Astrocyte (in vitro differentiated cells and primary cell): ENCODE data around the gene KRTAP12-2. TPM values are rescaled to one million over a fixed set of nuclear protein-coding genes. Genes with fewer than 3 reads are reported as not detected.
"Not testable (repeated sequence)": the region's sequence is repeated elsewhere in the genome, so short reads cannot be mapped to it uniquely, and the experiment has no call there.

ENCODE experiments used
- DNase-seq: peaks from one replicate; pipeline ENCODE4 v3.0.0-alpha.2; 2010; ENCODE audit warnings: low read depth
- FAIRE-seq: peaks from 2 replicates; lab custom pipeline; 2011; peaks lifted over from hg19 to GRCh38; lab: Jason Lieb, UNC
- H2AFZ ChIP-seq: 2 replicates; pipeline ENCODE4 v1.6.0; 2012; ENCODE audit warnings: low read depth, low read length, inconsistent platforms
- H3K27ac ChIP-seq: 2 replicates; pipeline ENCODE4 v1.5.1; 2011; ENCODE audit warnings: low read depth, low read length, inconsistent platforms
- H3K27me3 ChIP-seq: 2 replicates; pipeline ENCODE4 v1.6.0; 2011; ENCODE audit warnings: low read length, inconsistent platforms; ENCODE audit not compliant: insufficient read depth
- H3K36me3 ChIP-seq: 2 replicates; pipeline ENCODE4 v1.5.1; 2011; ENCODE audit warnings: low read length, inconsistent platforms; ENCODE audit not compliant: insufficient read depth
- H3K4me1 ChIP-seq: 2 replicates; pipeline ENCODE4 v1.5.1; 2011; ENCODE audit warnings: low read length, inconsistent platforms; ENCODE audit not compliant: insufficient read depth
- H3K4me2 ChIP-seq: 2 replicates; pipeline ENCODE4 v1.6.0; 2012; ENCODE audit warnings: low read length, inconsistent platforms
- H3K4me3 ChIP-seq: 2 replicates; pipeline ENCODE4 v1.5.1; 2011; ENCODE audit warnings: low read depth, mild to moderate bottlenecking, low read length, inconsistent platforms; ENCODE audit not compliant: insufficient read depth
- H3K79me2 ChIP-seq: 2 replicates; pipeline ENCODE4 v1.6.0; 2012; ENCODE audit warnings: mild to moderate bottlenecking, low read length, inconsistent platforms; ENCODE audit not compliant: insufficient read depth
- H3K9ac ChIP-seq: 2 replicates; pipeline ENCODE4 v1.6.0; 2012; ENCODE audit warnings: mild to moderate bottlenecking, low read length, inconsistent platforms
- H3K9me3 ChIP-seq: 2 replicates; pipeline ENCODE4 v1.5.1; 2012; ENCODE audit warnings: low read depth, mild to moderate bottlenecking, low read length, inconsistent platforms; ENCODE audit not compliant: insufficient read depth
- H4K20me1 ChIP-seq: 2 replicates; pipeline ENCODE4 v1.6.0; 2012; ENCODE audit warnings: low read length, inconsistent platforms; ENCODE audit not compliant: insufficient read depth
- H3K27ac Mint-ChIP-seq: one replicate; pipeline ENCODE4 v1.8.0; 2021; ENCODE audit warnings: mild to moderate bottlenecking, mixed read lengths; ENCODE audit not compliant: unreplicated experiment
- H3K27me3 Mint-ChIP-seq: one replicate; pipeline ENCODE4 v1.8.0; 2021; ENCODE audit warnings: low read depth, mixed read lengths; ENCODE audit not compliant: unreplicated experiment
- H3K36me3 Mint-ChIP-seq: one replicate; pipeline ENCODE4 v1.8.0; 2021; ENCODE audit warnings: low read depth, mixed read lengths; ENCODE audit not compliant: unreplicated experiment
- H3K4me1 Mint-ChIP-seq: one replicate; pipeline ENCODE4 v1.8.0; 2021; ENCODE audit warnings: low read depth, mixed read lengths; ENCODE audit not compliant: unreplicated experiment
- H3K4me3 Mint-ChIP-seq: one replicate; pipeline ENCODE4 v1.8.0; 2021; ENCODE audit warnings: mild to moderate bottlenecking, moderate library complexity, mixed read lengths; ENCODE audit not compliant: unreplicated experiment
- H3K9me3 Mint-ChIP-seq: one replicate; pipeline ENCODE4 v1.8.0; 2021; ENCODE audit warnings: mild to moderate bottlenecking, mixed read lengths; ENCODE audit not compliant: unreplicated experiment
- CTCF ChIP-seq: IDR thresholded peaks from 2 replicates; pipeline ENCODE4 v1.5.1; 2011; ENCODE audit warnings: low read depth, mild to moderate bottlenecking, inconsistent platforms, low read length, moderate library complexity; ENCODE audit not compliant: insufficient read depth
- EZH2 ChIP-seq: IDR thresholded peaks from 2 replicates; pipeline ENCODE4 v1.6.1; 2012; ENCODE audit warnings: mild to moderate bottlenecking, low read length, inconsistent platforms; ENCODE audit not compliant: insufficient read depth
- total RNA-seq: library from RNA; stranded (reverse); gene quantifications from 2 replicates; pipeline ENCODE4 v1.2.1, GENCODE V29; 2021

Gene KRTAP12-2
- total RNA-seq, 1 donor from 2014 or later: not detected

- H3K9me3 Mint-ChIP-seq: peaks cover 16% of the 10 kb centered on the region
- H3K27ac Mint-ChIP-seq: no peak overlapping the region
- DNase-seq: no peak
- TF ChIP-seq CTCF: no peak
- no peak for TF ChIP-seq EZH2
- Histone ChIP-seq H3K4me1 (no peaks in the 10 kb centered on the region), H3K27me3 (no peaks in the 10 kb centered on the region), H3K27ac (no peak overlapping the region), H3K4me3 (no peak overlapping the region), H3K9ac (no peak overlapping the region), H4K20me1 (no peaks in the 10 kb centered on the region), H3K79me2 (no peaks in the 10 kb centered on the region), H3K4me2 (no peak overlapping the region), H2AFZ (no peak overlapping the region), H3K9me3 (peaks cover 6% of the 10 kb centered on the region), H3K36me3 (no peaks in the 10 kb centered on the region)
- peaks cover 32% of the 10 kb centered on the region for H3K27me3 Mint-ChIP-seq
- no peaks in the 10 kb centered on the region for H3K4me1 Mint-ChIP-seq
- H3K4me3 Mint-ChIP-seq: no peak overlapping the region
- no peaks in the 10 kb centered on the region for H3K36me3 Mint-ChIP-seq
- no peak for FAIRE-seq
Observed at GRCh38 chr21:44649521-44650100, 17.1 kb downstream of the KRTAP12-2 start.

GRCh38 chr21:44648557-44649311, 18.0 kb downstream of the KRTAP12-2 start:
- Histone ChIP-seq H3K79me2 (no peaks in the 10 kb centered on the region), H3K27me3 (no peaks in the 10 kb centered on the region), H3K9me3 (peaks cover 6% of the 10 kb centered on the region), H4K20me1 (no peaks in the 10 kb centered on the region), H2AFZ (no peak overlapping the region), H3K36me3 (no peaks in the 10 kb centered on the region), H3K4me3 (no peak overlapping the region), H3K4me1 (no peaks in the 10 kb centered on the region), H3K9ac (no peak overlapping the region), H3K27ac (no peak overlapping the region), H3K4me2 (no peak overlapping the region)
- FAIRE-seq (no peak), DNase-seq (no peak)
- no peak overlapping the region for H3K4me3 Mint-ChIP-seq
- no peak for TF ChIP-seq EZH2
- TF ChIP-seq CTCF: no peak
- peaks cover 25% of the 10 kb centered on the region for H3K9me3 Mint-ChIP-seq
- H3K27ac Mint-ChIP-seq: no peak overlapping the region
- H3K36me3 Mint-ChIP-seq: no peaks in the 10 kb centered on the region
- H3K4me1 Mint-ChIP-seq: no peaks in the 10 kb centered on the region
- peaks cover 31% of the 10 kb centered on the region for H3K27me3 Mint-ChIP-seq

- Mint-ChIP-seq H3K4me1 (no peaks in the 10 kb centered on the region), H3K27ac (no peak overlapping the region), H3K27me3 (peaks cover 31% of the 10 kb centered on the region), H3K4me3 (no peak overlapping the region), H3K9me3 (peaks cover 23% of the 10 kb centered on the region), H3K36me3 (no peaks in the 10 kb centered on the region)
- peaks cover 6% of the 10 kb centered on the region for H3K9me3 ChIP-seq
- H3K4me3 ChIP-seq: no peak overlapping the region
- no peaks in the 10 kb centered on the region for H4K20me1 ChIP-seq
- no peak overlapping the region for H3K4me2 ChIP-seq
- H3K27me3 ChIP-seq: no peaks in the 10 kb centered on the region
- no peak for FAIRE-seq
- TF ChIP-seq CTCF: no peak
- H3K27ac ChIP-seq: no peak overlapping the region
- no peaks in the 10 kb centered on the region for H3K36me3 ChIP-seq
- H3K79me2 ChIP-seq: no peaks in the 10 kb centered on the region
- H3K4me1 ChIP-seq: no peaks in the 10 kb centered on the region
- no peak overlapping the region for H2AFZ ChIP-seq
- no peak overlapping the region for H3K9ac ChIP-seq
- DNase-seq: no peak
Observed at GRCh38 chr21:44647222-44647552, 19.5 kb downstream of the KRTAP12-2 start.

GRCh38 chr21:44646366-44647221, 20.1 kb downstream of the KRTAP12-2 start, which contains the start of gene KRTAP10-11:
Gene KRTAP10-11, plus strand, starts transcription at chr21:44646414. Its CDS starts 45 bp downstream, at chr21:44646459.
- peaks cover 23% of the 10 kb centered on the region for H3K9me3 Mint-ChIP-seq
- H2AFZ ChIP-seq, H3K36me3 ChIP-seq, H3K79me2 ChIP-seq, FAIRE-seq, H3K4me2 ChIP-seq, H3K4me1 Mint-ChIP-seq, H3K9ac ChIP-seq, H3K4me3 Mint-ChIP-seq, H4K20me1 ChIP-seq, H3K27ac Mint-ChIP-seq, H3K36me3 Mint-ChIP-seq, DNase-seq, H3K27ac ChIP-seq, H3K4me3 ChIP-seq, H3K4me1 ChIP-seq, H3K9me3 ChIP-seq, H3K27me3 ChIP-seq: not testable (repeated sequence)
- peaks cover 31% of the 10 kb centered on the region for H3K27me3 Mint-ChIP-seq
